Heart left ventricle (tissue), 16 donors: ENCODE data around the gene YOD1. TPM values are rescaled to one million over a fixed set of nuclear protein-coding genes. Genes with fewer than 3 reads are reported as not detected.

Experiments used
- ATAC-seq, 4 donors: fragments of 200-7000 bp; cut with Tn5 transposase; one replicate each; pipeline ENCODE4 v1.9.1; 2020 to 2022; ENCODE audit warnings: moderate library complexity in 4 of 4, mild to moderate bottlenecking in 3 of 4, moderate number of reproducible peaks in 1 of 4
- DNase-seq, 5 donors: peaks; one replicate each; pipeline ENCODE4 v3.0.0-alpha.2; 2020
- H3K27ac ChIP-seq, 12 donors: fragments of 200-600 bp; sonication (generic) in 4 of 12; one replicate each; pipeline versions ENCODE4 v1.5.0 to v1.8.0; 2016 to 2022; ENCODE audit warnings: mild to moderate bottlenecking in 2 of 12
- H3K27me3 ChIP-seq, 9 donors: fragments of 200-600 bp; sonication (generic) in 2 of 9; one replicate each; pipeline versions ENCODE4 v1.5.1 to v1.8.0; 2016 to 2022; ENCODE audit warnings: mild to moderate bottlenecking in 3 of 9
- H3K36me3 ChIP-seq, 9 donors: fragments of 200-600 bp; sonication (generic) in 2 of 9; one replicate each; pipeline versions ENCODE4 v1.5.0 to v1.8.0; 2018 to 2022; ENCODE audit warnings: mild to moderate bottlenecking in 2 of 9
- H3K4me1 ChIP-seq, 12 donors: fragments of 200-600 bp; sonication (generic) in 4 of 12; one replicate each; pipeline versions ENCODE4 v1.5.0 to v1.8.0; 2016 to 2022; ENCODE audit warnings: mild to moderate bottlenecking in 3 of 12
- H3K4me3 ChIP-seq, 12 donors: fragments of 200-600 bp; sonication (generic) in 4 of 12; one replicate each; pipeline versions ENCODE4 v1.5.0 to v1.8.0; 2017 to 2022; ENCODE audit warnings: mild to moderate bottlenecking in 9 of 12, moderate library complexity in 4 of 12
- H3K9me3 ChIP-seq, 12 donors: fragments of 200-600 bp; sonication (generic) in 4 of 12; one replicate each; pipeline versions ENCODE4 v1.5.0 to v1.8.0; 2016 to 2022; ENCODE audit warnings: mild to moderate bottlenecking in 1 of 12
- CTCF ChIP-seq, 12 donors: fragments of 200-600 bp; sonication (generic) in 4 of 12; IDR thresholded peaks; one replicate each; pipeline versions ENCODE4 v1.5.0 to v1.8.0; 2018 to 2022; ENCODE audit warnings: antibody characterized with exemption in 12 of 12, mild to moderate bottlenecking in 5 of 12
- POLR2A ChIP-seq, 2 donors: fragments of 450-650 bp; IDR thresholded peaks; one replicate each; pipeline ENCODE4 v1.6.1; 2017; ENCODE audit warnings: antibody characterized with exemption in 2 of 2, mild to moderate bottlenecking in 2 of 2, moderate library complexity in 2 of 2
- WGBS, 4 donors: extraction: QIAGEN DNeasy Blood & Tissue Kit in 2 of 4; methylation state at CpG; one replicate each; pipeline versions ENCODE4 v1.1.5 to v1.1.7; 2013 to 2018; 5-methylcytosine and 5-hydroxymethylcytosine counted together
- intact Hi-C, 10 donors: fragments of 100-400 bp; cut with DNase I; formaldehyde crosslinking; loops; one replicate each; pipeline versions ENCODE4 v1.11.1 to v1.14.2; 2022
- polyA plus RNA-seq, 2 donors: library from polyadenylated mRNA; stranded (reverse); fragments of 200-250 nt; gene quantifications; one replicate each; pipeline ENCODE4 v1.2.3, GENCODE V29; 2013
- total RNA-seq, 9 donors: library from RNA; depleted of rRNA in 2 of 9; stranded (reverse); fragments of >200 nt in 2 of 9; fragmentation: NEBNext Ultra II Directional in 3 of 9; extraction: Animal tissue kit (Norgen Biotek cat#: 25700) in 3 of 9; gene quantifications; one replicate each; pipeline versions ENCODE4 v1.1.0 to v1.2.4, GENCODE V29; 2016 to 2023
- donor health status: ischemic (EF 13 %, LVEDD 7.1; RV severe dilation, severe dysfunction).
- donor health status: healthy with polysubstance abuse.
- donor health status: DM: no; HTN: yes; CAD: no.
- donor health status: DM: no; HTN: no; CAD: no.
- donor health status: ischemic (EF 25% LVEDD 6.9; RV normal size, moderate dysfunction).
- donor health status: ischemic (EF 25% LVEDD 5.7; RV mildly dilated, moderate dysfunction).
- donor health status: healthy.
- donor health status: DM: yes; HTN: yes; CAD: no.
- donor health status: ischemic (EF 35%, LVEDD 5.7; RV mildly dilated, moderate dysfunction).
- donor health status: nonischemic (EF 11% LVEDD 7.7; RV severe dilation, severe dysfunction).
- donor health status: DM: yes; HTN: yes; CAD: no.
- donor health status: PGD.
- donor health status: ischemic (EF 29% LVEDD 5.4; RV normal size, mild dysfunction).
- donor health status: nonischemic (EF 23%, LVEDD 6.1; RV moderate dilation, normal function).

YOD1 gene
- total and polyA plus RNA-seq, 11 donors: 1.9 to 7.4 (median 5.8) TPM

GRCh38 chr1:207030522-207031009 is 20.4 kb downstream of the YOD1 start:
- TF ChIP-seq POLR2A (IDR thresholded peaks at IDR 0.05): no peak
- no peak for TF ChIP-seq CTCF (IDR thresholded peaks at IDR 0.05)
- no peak for DNase-seq
- intact Hi-C loops: no loop called here
- H3K4me3 ChIP-seq: no peak overlapping the region
- peaks cover 0 to 23% (median 10%) of the 10 kb centered on the region in 12 donors for H3K4me1 ChIP-seq
- no peaks in the 10 kb centered on the region for H3K9me3 ChIP-seq
- no peaks in the 10 kb centered on the region for H3K36me3 ChIP-seq
- peaks cover 0 to 6% (median 0%) of the 10 kb centered on the region in 9 donors for H3K27me3 ChIP-seq
- WGBS, 4 donors: 63 to 79% (median 73%) methylated on average over 5 of the region's 5 CpGs
- no peak for ATAC-seq
- no peak overlapping the region for H3K27ac ChIP-seq

- intact Hi-C loops: no loop called here
- peaks cover 0 to 6% (median 0%) of the 10 kb centered on the region in 9 donors for H3K27me3 ChIP-seq
- ATAC-seq (no peak), DNase-seq (no peak)
- H3K9me3 ChIP-seq: no peaks in the 10 kb centered on the region
- H3K4me3 ChIP-seq: no peak overlapping the region
- H3K4me1 ChIP-seq: peaks cover 0 to 29% (median 15%) of the 10 kb centered on the region in 12 donors
- 59 to 73% (median 66%) methylated on average over 5 of the region's 5 CpGs for WGBS, 4 donors
- no peak overlapping the region for H3K27ac ChIP-seq
- TF ChIP-seq CTCF (IDR thresholded peaks at IDR 0.05): no peak
- no peak for TF ChIP-seq POLR2A (IDR thresholded peaks at IDR 0.05)
- no peaks in the 10 kb centered on the region for H3K36me3 ChIP-seq
These were observed 21.1 kb downstream of the YOD1 start for GRCh38 chr1:207029701-207030521.

- Histone ChIP-seq H3K4me3 (no peak overlapping the region), H3K27me3 (peaks cover 0 to 6% (median 0%) of the 10 kb centered on the region in 9 donors), H3K36me3 (no peaks in the 10 kb centered on the region), H3K9me3 (no peaks in the 10 kb centered on the region), H3K27ac (no peak overlapping the region), H3K4me1 (peaks cover 0 to 38% (median 22%) of the 10 kb centered on the region in 12 donors)
- 79 to 90% (median 89%) methylated on average over 2 of the region's 2 CpGs for WGBS, 4 donors
- DNase-seq (no peak), ATAC-seq (no peak)
- TF ChIP-seq POLR2A (IDR thresholded peaks at IDR 0.05): no peak
- TF ChIP-seq CTCF (IDR thresholded peaks at IDR 0.05): no peak
- intact Hi-C loops: no loop called here
These were observed 21.9 kb downstream of the YOD1 start for GRCh38 chr1:207028884-207029650.

GRCh38 chr1:207027921-207028320 is 23.1 kb downstream of the YOD1 start:
- WGBS, 4 donors: 91 to 99% (median 94%) methylated on average over 1 of the region's 1 CpG

More at GRCh38 chr1:207027921-207028320, 23.1 kb downstream of the YOD1 start:
- H3K27me3 ChIP-seq: peaks cover 0 to 6% (median 0%) of the 10 kb centered on the region in 9 donors
- H3K36me3 ChIP-seq: no peaks in the 10 kb centered on the region
- TF ChIP-seq CTCF (IDR thresholded peaks at IDR 0.05) (no peak), POLR2A (IDR thresholded peaks at IDR 0.05) (no peak)
- ATAC-seq: no peak
- H3K27ac ChIP-seq: no peak overlapping the region
- DNase-seq: no peak
- intact Hi-C loops: no loop called here
- no peaks in the 10 kb centered on the region for H3K9me3 ChIP-seq
- H3K4me1 ChIP-seq: peaks cover 0 to 48% (median 31%) of the 10 kb centered on the region in 12 donors
- no peak overlapping the region for H3K4me3 ChIP-seq
